ENCODE measurements around the gene GLS. TPM values are rescaled to one million over a fixed set of nuclear protein-coding genes. Genes with fewer than 3 reads are reported as not detected.

GLS gene
- total RNA-seq, 1 donor from 2014 or later: 160 TPM

- H3K4me1 Mint-ChIP-seq (ENCODE audit: unreplicated experiment): no peaks in the 10 kb centered on the region
- TF ChIP-seq, protein P1, sequence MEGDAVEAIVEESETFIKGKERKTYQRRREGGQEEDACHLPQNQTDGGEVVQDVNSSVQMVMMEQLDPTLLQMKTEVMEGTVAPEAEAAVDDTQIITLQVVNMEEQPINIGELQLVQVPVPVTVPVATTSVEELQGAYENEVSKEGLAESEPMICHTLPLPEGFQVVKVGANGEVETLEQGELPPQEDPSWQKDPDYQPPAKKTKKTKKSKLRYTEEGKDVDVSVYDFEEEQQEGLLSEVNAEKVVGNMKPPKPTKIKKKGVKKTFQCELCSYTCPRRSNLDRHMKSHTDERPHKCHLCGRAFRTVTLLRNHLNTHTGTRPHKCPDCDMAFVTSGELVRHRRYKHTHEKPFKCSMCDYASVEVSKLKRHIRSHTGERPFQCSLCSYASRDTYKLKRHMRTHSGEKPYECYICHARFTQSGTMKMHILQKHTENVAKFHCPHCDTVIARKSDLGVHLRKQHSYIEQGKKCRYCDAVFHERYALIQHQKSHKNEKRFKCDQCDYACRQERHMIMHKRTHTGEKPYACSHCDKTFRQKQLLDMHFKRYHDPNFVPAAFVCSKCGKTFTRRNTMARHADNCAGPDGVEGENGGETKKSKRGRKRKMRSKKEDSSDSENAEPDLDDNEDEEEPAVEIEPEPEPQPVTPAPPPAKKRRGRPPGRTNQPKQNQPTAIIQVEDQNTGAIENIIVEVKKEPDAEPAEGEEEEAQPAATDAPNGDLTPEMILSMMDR (conservative IDR thresholded peaks at IDR 0.05): no peak
- H3K27ac Mint-ChIP-seq: no peak overlapping the region
Measured at GRCh38 chr2:190911813-190912212, 31.2 kb downstream of the GLS start.

DNA sequence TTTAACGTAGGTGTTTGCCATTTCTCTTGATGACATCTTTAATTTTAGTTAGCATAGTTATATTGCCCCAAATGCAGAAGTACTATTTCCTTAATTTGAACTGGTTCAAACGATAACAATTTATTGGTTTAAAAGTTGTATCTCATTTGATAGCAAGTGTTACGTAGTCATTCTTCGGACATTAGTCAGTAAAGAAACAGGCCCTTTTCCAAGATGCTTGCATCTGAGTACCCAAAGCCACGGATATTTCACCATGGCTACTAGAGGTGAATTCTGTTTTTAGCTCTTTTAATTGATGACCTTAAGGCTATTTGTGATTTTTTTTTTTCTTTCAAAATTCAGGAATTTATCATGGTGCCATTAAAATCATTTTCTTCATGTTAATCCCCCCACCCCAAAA is 32.1 kb downstream of the GLS start:
- no peaks in the 10 kb centered on the region for H3K27me3 Mint-ChIP-seq

More at GRCh38 chr2:190911813-190912212, 31.2 kb downstream of the GLS start:
- no peak for DNase-seq (ENCODE audit: extremely low spot score, unreplicated experiment)
- Mint-ChIP-seq H3K27me3 (no peaks in the 10 kb centered on the region), H3K36me3 (peaks cover 18% of the 10 kb centered on the region), H3K9me3 (no peaks in the 10 kb centered on the region), H3K4me3 (no peak overlapping the region)

DNA sequence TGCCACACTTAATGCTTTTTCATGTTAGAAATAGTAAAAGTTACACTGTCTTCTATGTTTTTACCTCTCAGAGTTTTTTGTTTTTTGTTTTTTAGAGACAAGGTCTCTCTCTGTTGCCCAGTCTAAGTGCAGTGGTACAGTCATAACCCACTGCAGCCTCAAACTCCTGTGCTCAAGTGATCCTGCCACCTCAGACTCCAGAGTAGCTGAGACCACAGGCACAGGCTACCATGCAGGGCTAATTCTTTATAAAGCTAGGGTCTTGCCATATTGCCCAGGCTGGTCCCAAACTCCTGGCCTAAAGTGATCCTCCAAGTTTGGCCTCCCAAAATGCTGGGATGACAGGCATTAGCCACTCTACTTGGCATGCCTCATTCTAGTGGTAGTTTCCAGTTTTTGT is 33.1 kb downstream of the GLS start:
- Mint-ChIP-seq H3K9me3 (no peaks in the 10 kb centered on the region), H3K27me3 (no peaks in the 10 kb centered on the region), H3K4me3 (no peak overlapping the region), H3K36me3 (peaks cover 26% of the 10 kb centered on the region), H3K4me1 (ENCODE audit: unreplicated experiment) (no peaks in the 10 kb centered on the region), H3K27ac (no peak overlapping the region)
- TF ChIP-seq, protein P1 (conservative IDR thresholded peaks at IDR 0.05): no peak
- no peak for DNase-seq (ENCODE audit: extremely low spot score, unreplicated experiment)

More for the DNA sequence above, 32.1 kb downstream of the GLS start:
- H3K36me3 Mint-ChIP-seq: peaks cover 24% of the 10 kb centered on the region
- no peaks in the 10 kb centered on the region for H3K9me3 Mint-ChIP-seq
- TF ChIP-seq, protein P1 (conservative IDR thresholded peaks at IDR 0.05): no peak
- no peak overlapping the region for H3K4me3 Mint-ChIP-seq
- no peaks in the 10 kb centered on the region for H3K4me1 Mint-ChIP-seq (ENCODE audit: unreplicated experiment)
- no peak for DNase-seq (ENCODE audit: extremely low spot score, unreplicated experiment)
- no peak overlapping the region for H3K27ac Mint-ChIP-seq

GRCh38 chr2:190916829-190917228 is 36.2 kb downstream of the GLS start:
- TF ChIP-seq, protein P1 (conservative IDR thresholded peaks at IDR 0.05): no peak

DNA sequence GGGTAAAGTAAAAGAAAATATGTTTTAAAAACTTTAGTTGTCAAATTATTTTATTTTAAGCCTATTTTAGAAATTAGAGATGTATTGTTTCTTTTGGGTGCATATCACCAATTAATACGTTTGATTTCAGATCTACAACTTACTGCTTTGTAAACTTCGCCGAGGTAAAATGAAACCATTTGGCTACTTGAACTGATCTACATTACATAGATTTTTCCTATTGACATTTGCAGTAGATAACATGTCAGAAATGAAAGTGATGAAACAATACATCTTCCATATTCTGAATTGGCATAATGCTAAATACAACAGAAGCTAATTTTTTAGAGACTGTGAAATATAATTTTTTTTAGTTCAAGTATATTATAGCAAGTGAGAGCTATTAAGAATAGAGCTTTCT is 39.5 kb downstream of the GLS start:
- TF ChIP-seq, protein P1 (conservative IDR thresholded peaks at IDR 0.05): no peak
- no peak overlapping the region for H3K4me3 Mint-ChIP-seq
- no peak overlapping the region for H3K27ac Mint-ChIP-seq
- no peaks in the 10 kb centered on the region for H3K9me3 Mint-ChIP-seq
- H3K4me1 Mint-ChIP-seq (ENCODE audit: unreplicated experiment): no peaks in the 10 kb centered on the region
- peaks cover 46% of the 10 kb centered on the region for H3K36me3 Mint-ChIP-seq
- no peaks in the 10 kb centered on the region for H3K27me3 Mint-ChIP-seq
- no peak for DNase-seq (ENCODE audit: extremely low spot score, unreplicated experiment)

More at GRCh38 chr2:190916829-190917228, 36.2 kb downstream of the GLS start:
- H3K36me3 Mint-ChIP-seq: peaks cover 27% of the 10 kb centered on the region
- H3K9me3 Mint-ChIP-seq: no peaks in the 10 kb centered on the region
- no peaks in the 10 kb centered on the region for H3K4me1 Mint-ChIP-seq (ENCODE audit: unreplicated experiment)
- no peaks in the 10 kb centered on the region for H3K27me3 Mint-ChIP-seq
- H3K4me3 Mint-ChIP-seq: no peak overlapping the region
- no peak overlapping the region for H3K27ac Mint-ChIP-seq
- DNase-seq (ENCODE audit: extremely low spot score, unreplicated experiment): no peak

GRCh38 chr2:190922376-190922775 is 41.8 kb downstream of the GLS start:
- no peaks in the 10 kb centered on the region for H3K27me3 Mint-ChIP-seq
- H3K9me3 Mint-ChIP-seq: no peaks in the 10 kb centered on the region
- peaks cover 39% of the 10 kb centered on the region for H3K36me3 Mint-ChIP-seq
- DNase-seq (ENCODE audit: extremely low spot score, unreplicated experiment): no peak
- no peak overlapping the region for H3K27ac Mint-ChIP-seq
- H3K4me1 Mint-ChIP-seq (ENCODE audit: unreplicated experiment): no peaks in the 10 kb centered on the region
- H3K4me3 Mint-ChIP-seq: no peak overlapping the region
- TF ChIP-seq, protein P1 (conservative IDR thresholded peaks at IDR 0.05): no peak
